OCI-LY7 (cell line): ENCODE results near the gene TIMP4. TPM values are rescaled to one million over a fixed set of nuclear protein-coding genes. Genes with fewer than 3 reads are reported as not detected.

Experiments used
- BruUV-seq: library from RNA; stranded (reverse); fragments of 400-500 nt; replicated peaks from 2 replicates; lab custom pipeline; 2021; lab: Mats Ljungman, UMichigan
- CTCF ChIA-PET: fragments of 300-600 bp; sonication (Branson Sonifier 250); formaldehyde crosslinking; loops from one replicate; lab custom pipeline; 2022; ENCODE audit warnings: antibody characterized with exemption; ENCODE audit not compliant: unreplicated experiment; lab: Charles Lee
- POLR2A ChIA-PET: fragments of 300-600 bp; sonication (Branson Sonifier 250); formaldehyde crosslinking; loops from one replicate; lab custom pipeline; 2022; ENCODE audit warnings: antibody characterized with exemption; lab: Charles Lee
- DNase-seq: peaks from one replicate; pipeline ENCODE4 v3.0.0-alpha.2; 2015; ENCODE audit warnings: low spot score
- H2AFZ ChIP-seq: fragments of 200-600 bp; sonication (generic), shearing (Covaris generic); 2 replicates; pipeline ENCODE4 v1.6.1; 2014; ENCODE audit warnings: mild to moderate bottlenecking, antibody characterized with exemption, low read length, moderate library complexity
- H3K27ac ChIP-seq: fragments of 200-600 bp; sonication (generic); 2 replicates; pipeline ENCODE4 v1.5.1; 2014; ENCODE audit warnings: mixed run types, low read depth, mild to moderate bottlenecking, moderate library complexity, low read length, inconsistent platforms; ENCODE audit not compliant: poor library complexity, severe bottlenecking
- H3K36me3 ChIP-seq: fragments of 200-600 bp; sonication (generic); 2 replicates; pipeline ENCODE4 v1.6.1; 2014; ENCODE audit warnings: mild to moderate bottlenecking, antibody characterized with exemption, low read length, moderate library complexity, mixed read lengths; ENCODE audit not compliant: insufficient read depth
- H3K4me1 ChIP-seq: fragments of 200-600 bp; sonication (generic); 2 replicates; pipeline ENCODE4 v1.5.1; 2014; ENCODE audit warnings: mild to moderate bottlenecking, low read length; ENCODE audit not compliant: insufficient read depth, poor library complexity, severe bottlenecking
- H3K4me2 ChIP-seq: fragments of 200-600 bp; sonication (generic); 2 replicates; pipeline ENCODE4 v1.6.1; 2014; ENCODE audit warnings: mild to moderate bottlenecking, low read length
- H3K4me3 ChIP-seq: fragments of 200-600 bp; sonication (generic); 2 replicates; pipeline ENCODE4 v1.5.1; 2014; ENCODE audit warnings: mild to moderate bottlenecking, low read depth, low read length; ENCODE audit not compliant: poor library complexity, severe bottlenecking
- H3K79me2 ChIP-seq: fragments of 200-600 bp; sonication (generic); 2 replicates; pipeline ENCODE4 v1.6.1; 2016; ENCODE audit warnings: low read depth, mild to moderate bottlenecking, low read length, moderate library complexity, mixed read lengths; ENCODE audit not compliant: insufficient read depth
- H3K9me2 ChIP-seq: fragments of 200-600 bp; sonication (generic); 2 replicates; pipeline ENCODE4 v1.6.1; 2016; ENCODE audit warnings: mild to moderate bottlenecking, low read length, mixed read lengths; ENCODE audit not compliant: insufficient read depth
- H3K9me3 ChIP-seq: fragments of 200-600 bp; sonication (generic); 2 replicates; pipeline ENCODE4 v1.6.1; 2014; ENCODE audit warnings: mild to moderate bottlenecking, mixed run types, low read length, mixed read lengths
- H4K20me1 ChIP-seq: fragments of 200-600 bp; sonication (generic); 2 replicates; pipeline ENCODE4 v1.6.1; 2014; ENCODE audit warnings: mild to moderate bottlenecking, antibody characterized with exemption, low read length, moderate library complexity, mixed read lengths; ENCODE audit not compliant: insufficient read depth
- CTCF ChIP-seq: fragments of 200-600 bp; sonication (generic); conservative IDR thresholded peaks from 2 replicates; pipeline ENCODE4 v1.5.1; 2014; ENCODE audit warnings: mild to moderate bottlenecking, antibody characterized with exemption, low read length, moderate library complexity, mixed read lengths
- EZH2phosphoT487 ChIP-seq: fragments of 200-600 bp; sonication (generic); IDR thresholded peaks from 2 replicates; pipeline ENCODE4 v1.6.1; 2018; ENCODE audit warnings: low read depth, borderline replicate concordance, mild to moderate bottlenecking, mixed run types, antibody characterized with exemption, low read length, moderate library complexity, mixed read lengths
- intact Hi-C: fragments of 100-400 bp; cut with micrococcal nuclease; formaldehyde crosslinking; loops from one replicate; pipeline ENCODE4 v1.10.0; 2022; ENCODE audit not compliant: unreplicated experiment
- total RNA-seq, 2 experiments: library from RNA; depleted of rRNA in 1 of 2; stranded (reverse); fragments of >200 nt in 1 of 2; shearing (Covaris generic) in 1 of 2; gene quantifications; 2 replicates each; pipeline ENCODE4 v1.2.3, GENCODE V29; 2014 to 2022

TIMP4 gene
- total RNA-seq, 2 experiments from 2014 or later, result not detected

DNA sequence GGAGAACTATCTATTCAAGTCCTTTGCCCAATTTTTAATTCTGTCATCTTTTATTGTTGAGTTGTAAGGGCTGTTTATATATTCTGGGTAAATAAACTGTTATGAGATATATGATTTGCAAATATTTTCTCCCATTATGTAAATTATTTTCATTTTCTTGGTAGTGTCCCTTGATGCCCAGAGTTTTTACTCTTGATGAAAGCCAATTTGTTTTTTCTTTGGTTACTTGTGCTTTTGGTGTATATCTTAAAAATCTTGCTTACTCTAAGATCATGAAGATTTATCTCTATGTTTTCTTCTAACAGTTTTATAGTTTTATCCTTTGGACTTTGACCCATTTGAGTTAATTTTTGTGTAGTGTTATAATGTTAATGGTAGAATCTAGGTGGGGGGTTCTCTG is 44.5 kb downstream of the TIMP4 start:
- no TSS peak for BruUV-seq
- Histone ChIP-seq H3K4me1 (no peaks in the 10 kb centered on the region), H2AFZ (no peak overlapping the region), H3K79me2 (no peaks in the 10 kb centered on the region), H3K4me3 (no peak overlapping the region), H3K4me2 (no peak overlapping the region), H3K9me2 (no peaks in the 10 kb centered on the region), H3K27ac (no peak overlapping the region), H3K36me3 (no peaks in the 10 kb centered on the region), H4K20me1 (no peaks in the 10 kb centered on the region), H3K9me3 (no peaks in the 10 kb centered on the region)
- POLR2A ChIA-PET, result interaction anchor here (0.7 kb wide), 1 partner anchor 473 kb away, joined by 3 read pairs; no protein-coding TSS in a partner anchor
- intact Hi-C loops, result no loop called here
- TF ChIP-seq EZH2phosphoT487, result no peak
- no peak for TF ChIP-seq CTCF
- DNase-seq, result no peak
- CTCF ChIA-PET, result no interaction called here

DNA sequence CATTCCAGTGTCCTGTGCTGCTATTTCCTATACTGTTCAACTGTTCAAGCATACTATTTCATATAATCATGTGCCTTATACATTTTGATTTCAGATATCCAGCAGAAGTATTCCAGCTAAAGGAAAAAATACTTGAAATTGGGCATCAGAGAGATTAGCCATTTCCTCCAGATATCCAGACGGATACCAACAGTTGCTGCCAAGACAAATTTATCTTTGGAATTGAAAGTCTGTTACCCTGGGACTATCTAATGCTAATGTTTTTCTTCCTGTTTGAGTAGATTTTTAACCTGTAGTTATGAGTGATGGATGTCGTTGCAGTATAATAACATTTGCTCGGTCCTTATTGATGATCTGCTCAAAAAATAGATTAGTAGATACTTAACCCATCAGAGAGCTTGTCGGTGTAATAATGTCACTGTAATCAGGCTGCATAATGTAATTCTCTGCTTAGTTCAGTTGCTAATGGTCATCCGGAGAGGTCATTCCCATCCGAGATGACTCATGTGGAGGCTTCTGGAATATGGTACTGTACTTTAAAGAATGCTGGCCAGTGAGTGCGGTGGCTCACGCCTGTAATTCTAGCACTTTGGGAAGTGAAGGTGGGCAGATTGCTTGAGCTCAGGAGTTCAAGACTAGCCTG is 51.5 kb downstream of the TIMP4 start:
- intact Hi-C loops, result no loop called here
- no peaks in the 10 kb centered on the region for H4K20me1 ChIP-seq
- H3K4me3 ChIP-seq, result no peak overlapping the region
- POLR2A ChIA-PET, result no interaction called here
- CTCF ChIA-PET, result no interaction called here
- H3K9me3 ChIP-seq, result no peaks in the 10 kb centered on the region
- TF ChIP-seq CTCF (no peak), EZH2phosphoT487 (no peak)
- no peaks in the 10 kb centered on the region for H3K9me2 ChIP-seq
- no TSS peak for BruUV-seq
- DNase-seq, result no peak
- no peaks in the 10 kb centered on the region for H3K79me2 ChIP-seq
- H2AFZ ChIP-seq, result no peak overlapping the region
- no peaks in the 10 kb centered on the region for H3K4me1 ChIP-seq
- H3K27ac ChIP-seq, result no peak overlapping the region
- H3K36me3 ChIP-seq, result no peaks in the 10 kb centered on the region
- H3K4me2 ChIP-seq, result no peak overlapping the region

Other genes starting within 250 kb of the TIMP4 start
- gene SYN2, start 154.5 kb downstream of the TIMP4 start, total RNA-seq (2014; rRNA removed; shearing (Covaris generic)), result not detected in 2 replicates
- gene SYN2, start 154.5 kb downstream of the TIMP4 start, total RNA-seq (2022), result not detected in 2 replicates
- not detected in 2 replicates for gene PPARG, start 130.2 kb upstream of the TIMP4 start, total RNA-seq (2014; rRNA removed; shearing (Covaris generic))
- not detected in 2 replicates for gene PPARG, start 130.2 kb upstream of the TIMP4 start, total RNA-seq (2022)